Ramos (cell line): ENCODE results near the gene JHY.

Source experiments
- in situ Hi-C: fragments of 300-500 bp; cut with MboI; formaldehyde crosslinking; loops from one replicate; pipeline ENCODE4 v1.14.3; 2022; ENCODE audit warnings: low sequenced_read_pairs; ENCODE audit not compliant: unreplicated experiment

JHY gene

DNA sequence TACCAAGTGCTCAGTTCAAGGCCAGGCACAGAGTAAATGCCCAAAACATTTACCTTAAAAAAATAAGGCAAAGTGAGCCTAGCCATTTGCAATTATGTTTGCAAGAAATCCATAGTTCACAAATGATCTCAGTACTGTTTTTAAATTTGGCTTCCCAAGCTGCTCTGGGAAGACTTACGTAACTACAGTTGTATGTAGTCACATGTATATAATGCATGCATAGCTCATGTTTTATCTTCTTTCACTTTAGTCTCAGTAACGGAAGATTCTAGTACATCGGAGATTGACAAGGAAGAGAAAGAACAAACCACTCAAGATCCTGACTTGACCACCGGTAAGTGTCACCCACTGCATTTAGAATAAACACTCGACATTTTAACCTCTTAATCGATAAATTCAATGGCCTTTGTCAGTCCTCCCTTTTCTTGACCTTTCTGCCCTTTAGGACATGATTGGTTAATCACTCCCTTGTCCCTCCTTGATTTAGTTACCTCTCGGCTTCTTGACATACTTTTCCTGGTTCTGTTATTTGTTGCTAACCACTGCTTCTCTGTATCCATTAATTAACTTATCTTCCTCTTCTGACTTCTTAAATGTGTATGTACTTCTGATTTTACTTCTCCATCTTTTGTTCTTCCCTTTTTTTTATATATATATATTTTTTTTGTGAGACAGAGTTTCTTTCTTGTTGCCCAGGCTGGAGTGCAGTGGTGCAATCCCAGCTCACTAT, 18.0 kb upstream of the JHY start:
- in situ Hi-C loops: no loop called here

DNA sequence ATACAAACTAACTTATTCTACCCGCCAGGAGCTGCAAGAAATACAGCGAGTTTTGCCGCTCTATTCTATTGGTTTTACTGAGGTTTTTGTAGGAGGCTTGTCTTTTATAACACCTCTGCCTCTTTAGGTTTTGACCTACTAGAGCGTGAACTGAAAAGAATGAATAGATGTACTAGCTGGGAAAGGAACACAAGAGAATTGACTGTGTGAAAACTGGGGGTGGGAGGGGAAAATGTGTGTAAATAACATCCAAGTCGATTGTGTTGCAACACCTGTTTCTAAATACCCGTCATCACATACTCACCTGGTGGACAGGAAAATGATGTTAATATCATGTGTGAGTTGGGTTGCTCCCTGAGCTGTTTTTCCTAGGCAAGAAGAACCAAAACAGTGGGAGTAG, 12.9 kb upstream of the JHY start:
- in situ Hi-C loops: no loop called here

GRCh38 chr11:122871302-122871701, 11.3 kb upstream of the JHY start:
- in situ Hi-C loops: no loop called here

DNA sequence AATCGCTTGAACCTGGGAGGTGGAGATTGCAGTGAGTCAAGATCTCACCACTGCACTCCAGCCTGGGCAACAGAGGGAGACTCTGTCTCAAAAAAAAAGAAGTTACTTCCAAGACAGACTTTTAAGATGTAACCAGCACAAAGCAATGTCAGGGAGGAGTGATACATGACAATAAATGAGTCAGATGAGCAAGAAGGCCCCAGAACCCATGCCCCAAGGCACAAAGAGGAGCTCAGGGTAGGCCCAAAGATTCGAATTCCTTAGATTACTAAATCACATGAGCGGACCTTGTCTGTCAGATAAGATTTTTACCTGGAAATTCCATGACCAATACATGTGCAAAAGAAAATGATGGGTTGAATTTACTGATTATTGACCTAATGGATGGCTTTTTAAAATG, 10.5 kb upstream of the JHY start:
- in situ Hi-C loops: no loop called here

DNA sequence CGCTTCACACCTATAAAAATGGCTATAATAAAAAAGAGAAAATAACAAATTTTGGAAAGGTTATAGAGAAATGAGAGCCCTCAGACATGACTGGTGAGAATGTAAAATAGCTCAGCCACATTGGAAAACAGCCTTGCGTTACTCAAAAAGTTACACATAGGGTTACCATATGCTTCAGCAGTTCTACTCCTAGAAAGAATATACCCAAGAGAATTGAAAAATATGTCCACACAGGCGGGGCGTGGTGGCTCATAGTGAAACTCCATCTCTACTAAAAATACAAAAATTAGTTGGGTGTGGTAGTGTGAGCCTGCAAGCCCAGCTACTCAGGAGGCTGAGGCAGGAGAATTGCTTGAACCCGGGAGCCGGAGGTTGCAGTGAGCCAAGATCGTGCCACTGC, 7.6 kb upstream of the JHY start:
- in situ Hi-C loops: no loop called here

- in situ Hi-C loops: no loop called here
These were observed 4.8 kb upstream of the JHY start for GRCh38 chr11:122877732-122878131.

DNA sequence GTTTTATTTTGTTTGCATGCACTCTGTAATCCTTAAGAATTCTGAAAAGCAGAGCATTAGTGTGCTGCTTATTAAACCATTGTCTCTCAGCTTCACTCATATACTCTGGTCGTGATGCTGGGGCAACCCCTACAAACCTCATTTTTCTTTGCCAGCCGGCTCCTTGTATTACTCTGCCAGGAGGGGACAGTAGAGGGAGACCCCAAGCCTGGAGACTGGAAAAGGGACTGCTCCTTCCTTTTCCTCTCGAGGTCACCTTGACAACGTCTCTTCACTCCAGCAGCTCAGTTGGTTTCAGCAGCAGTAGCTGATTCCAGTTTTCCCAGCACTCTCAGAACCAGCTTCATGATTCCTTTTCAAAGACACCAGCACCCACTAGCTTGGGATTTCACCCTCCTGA, 2.8 kb upstream of the JHY start:
- in situ Hi-C loops: no loop called here

DNA sequence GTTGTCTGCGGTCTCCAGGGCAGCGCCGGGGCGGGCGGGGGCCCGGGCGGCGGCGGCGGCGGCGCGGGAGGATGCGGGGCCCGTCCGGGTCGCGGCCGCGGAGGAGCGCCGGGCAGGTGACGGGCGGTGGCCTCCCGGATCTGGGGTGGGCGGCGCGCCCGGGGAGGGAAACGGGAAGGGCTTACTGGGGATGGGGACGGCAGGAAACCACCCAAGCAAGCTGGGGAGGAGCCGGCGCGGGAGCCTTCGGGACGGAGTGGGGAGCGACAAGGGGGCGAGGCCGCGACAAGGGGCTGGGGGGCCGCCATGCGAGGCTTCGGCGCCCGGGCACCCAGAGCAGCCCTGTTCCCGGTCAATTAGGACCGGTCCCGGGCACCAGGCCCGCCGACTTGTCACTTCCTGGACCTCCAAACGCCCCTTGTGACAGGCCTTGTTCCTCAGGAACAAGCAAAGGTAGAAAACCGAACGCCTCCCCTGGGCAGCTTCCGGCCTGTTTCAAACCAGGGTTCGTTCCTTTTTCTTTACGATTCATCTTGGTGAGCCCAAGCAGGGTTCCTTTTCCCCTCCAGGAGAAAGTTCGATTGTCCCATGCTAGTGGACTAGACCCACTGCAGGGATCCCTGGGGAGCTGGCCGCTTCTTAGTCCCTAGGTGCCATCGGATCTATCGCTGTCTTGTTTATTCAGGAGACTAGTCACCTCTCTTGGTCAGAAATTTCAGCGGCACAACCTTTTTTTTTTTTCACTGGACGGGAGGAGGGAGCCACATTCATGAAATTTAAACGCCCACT, 492 bp downstream of the JHY start:
- in situ Hi-C loops: no loop called here

GRCh38 chr11:122883646-122883979, 1.1 kb downstream of the JHY start:
- in situ Hi-C loops: no loop called here

DNA sequence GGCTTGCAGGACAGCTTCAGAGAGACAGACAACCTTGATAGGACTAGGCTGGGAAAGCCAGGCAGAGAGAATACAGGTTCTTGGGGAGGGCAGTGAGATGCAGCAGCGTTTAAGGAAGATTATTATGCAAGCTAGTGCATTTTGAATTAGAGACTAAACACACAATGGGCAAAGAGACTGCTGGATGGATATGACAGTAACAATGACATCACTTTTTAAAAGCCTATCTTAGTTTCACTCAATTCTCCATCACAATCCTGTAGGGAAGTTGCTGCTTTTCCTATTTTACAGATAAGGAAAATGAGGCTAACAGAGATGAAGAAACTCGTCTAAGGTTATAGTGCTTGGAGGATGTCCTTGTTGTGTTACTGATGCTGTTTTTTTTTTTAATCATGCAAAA, 5.6 kb downstream of the JHY start:
- in situ Hi-C loops: no loop called here

GRCh38 chr11:122893131-122893530, 10.6 kb downstream of the JHY start:
- in situ Hi-C loops: no loop called here

- in situ Hi-C loops: no loop called here
These were observed 13.0 kb downstream of the JHY start for GRCh38 chr11:122895563-122895962.

DNA sequence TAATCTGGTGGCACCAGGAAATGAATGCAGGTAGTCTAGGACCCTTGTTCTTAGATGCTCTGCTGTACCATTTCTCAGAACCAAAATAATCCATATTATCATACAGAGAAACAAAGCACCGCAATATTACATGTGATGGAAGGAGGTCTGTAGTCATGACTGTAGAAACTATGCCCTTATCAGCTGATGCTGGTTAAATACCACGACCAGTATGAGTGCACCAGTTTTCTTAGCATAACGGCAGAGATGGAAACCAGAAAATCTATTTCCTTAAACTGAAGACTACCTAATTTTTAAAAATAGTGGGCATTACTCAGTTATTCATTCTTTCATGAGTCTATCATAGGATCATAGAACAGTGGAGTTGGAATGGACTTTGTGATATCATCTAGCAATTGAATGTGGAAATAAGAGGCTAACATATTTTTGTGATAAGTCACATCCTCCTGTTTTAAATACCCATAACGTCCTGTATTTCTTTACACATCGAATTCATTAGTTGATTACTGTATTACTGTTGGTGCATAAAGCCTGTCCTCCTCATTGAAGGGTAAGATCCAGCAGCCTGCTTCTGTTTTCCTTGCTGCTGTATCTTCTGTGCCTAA, 15.1 kb downstream of the JHY start:
- in situ Hi-C loops: no loop called here

DNA sequence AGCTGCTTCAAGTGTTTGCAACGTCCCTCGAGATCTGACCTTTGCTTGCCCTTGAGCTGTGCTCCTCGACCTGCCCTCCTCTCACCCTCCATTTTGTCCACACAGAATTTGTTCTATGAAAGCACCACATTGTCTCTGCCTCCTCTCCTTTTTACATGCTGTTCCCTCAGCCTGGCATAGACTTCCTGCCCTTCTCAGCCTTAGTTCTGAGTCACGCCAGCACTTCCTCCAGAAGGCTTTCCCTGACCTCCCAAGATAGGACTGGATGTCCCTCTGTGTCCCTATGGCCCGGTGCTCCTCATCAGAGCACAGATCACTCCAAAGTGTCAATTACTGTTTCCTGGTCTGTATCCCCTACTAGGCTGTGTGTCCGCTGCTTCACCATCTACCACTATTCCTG, 16.2 kb downstream of the JHY start:
- in situ Hi-C loops: no loop called here

- in situ Hi-C loops: no loop called here
These were observed 18.1 kb downstream of the JHY start for GRCh38 chr11:122900587-122901202.

DNA sequence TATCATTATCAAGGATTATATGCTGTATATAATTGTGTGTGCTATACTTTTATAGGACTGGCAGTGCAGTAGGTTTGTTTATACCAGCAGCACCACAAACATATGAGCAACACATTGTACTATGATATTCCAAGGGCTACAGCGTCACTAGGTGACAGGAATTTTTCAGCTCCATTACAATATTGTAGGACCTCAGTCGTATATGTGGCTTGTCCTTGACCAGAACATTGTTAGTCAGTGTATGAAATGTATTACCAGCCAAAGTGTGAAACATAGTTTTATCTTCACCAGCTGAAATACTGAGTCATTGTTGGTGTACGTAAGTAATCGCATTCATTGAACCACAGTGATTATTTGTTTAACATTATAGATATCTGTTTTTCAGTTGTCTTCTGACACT, 20.4 kb downstream of the JHY start:
- in situ Hi-C loops: no loop called here

- in situ Hi-C loops: no loop called here
These were observed 28.2 kb downstream of the JHY start for GRCh38 chr11:122910775-122911174.

DNA sequence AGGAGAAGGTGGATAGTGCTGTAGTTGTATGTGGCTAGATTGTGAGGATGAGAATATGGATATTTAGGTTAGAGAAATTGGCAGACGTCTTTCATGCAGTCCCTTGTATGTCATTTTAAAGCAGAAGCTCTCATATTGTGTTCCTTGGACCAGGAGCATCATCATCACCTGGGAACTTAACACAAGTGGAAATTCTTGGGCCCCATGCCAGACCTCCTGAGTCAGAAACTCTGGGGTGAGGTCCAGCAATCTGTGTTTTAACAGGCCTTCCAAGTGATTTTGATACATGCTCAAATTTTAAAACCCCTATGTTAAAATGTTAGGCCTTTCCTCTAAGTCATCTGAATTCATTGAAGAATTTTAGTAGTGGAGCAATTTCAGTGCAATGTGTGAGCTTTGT, 34.8 kb downstream of the JHY start:
- in situ Hi-C loops: no loop called here

- in situ Hi-C loops: no loop called here
These were observed 36.2 kb downstream of the JHY start for GRCh38 chr11:122918734-122919133.

- in situ Hi-C loops: no loop called here
These were observed 38.0 kb downstream of the JHY start for GRCh38 chr11:122920579-122920978.

GRCh38 chr11:122922893-122923292, 40.3 kb downstream of the JHY start:
- in situ Hi-C loops: no loop called here
